Measurements from ENCODE around the gene TCF25. TPM values are rescaled to one million over a fixed set of nuclear protein-coding genes. Genes with fewer than 3 reads are reported as not detected.
"Not testable (repeated sequence)": the region's sequence is repeated elsewhere in the genome, so short reads cannot be mapped to it uniquely, and the experiment has no call there.

TCF25 gene
- total RNA-seq, 1 donor from 2014 or later: 162 TPM

DNA sequence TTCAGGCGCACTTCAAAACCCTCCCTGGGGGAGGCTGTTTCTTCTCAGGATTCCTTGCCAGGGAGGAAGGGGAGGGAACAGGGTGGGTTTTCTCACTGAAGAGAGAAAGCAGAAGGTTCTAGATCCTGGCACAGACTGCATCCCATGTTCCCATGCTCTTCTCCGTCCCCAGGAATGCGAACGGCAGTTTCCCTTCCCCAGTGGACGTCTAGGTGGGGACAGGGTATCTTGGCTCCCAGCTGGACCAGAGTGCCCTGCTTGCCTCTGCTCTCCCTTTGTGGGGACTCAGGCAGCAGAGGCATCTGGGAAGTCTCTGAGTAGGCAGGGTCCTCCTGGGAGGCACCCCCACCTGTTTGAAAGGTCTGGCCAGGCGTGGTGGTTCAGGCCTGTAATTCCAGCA is 3.0 kb upstream of the TCF25 start:
- Histone ChIP-seq H3K27me3 (no peaks in the 10 kb centered on the region), H3K36me3 (peaks cover 5% of the 10 kb centered on the region), H3K4me3 (no peak overlapping the region), H3K4me1 (peaks cover 20% of the 10 kb centered on the region), H3K9me3 (no peaks in the 10 kb centered on the region), H3K27ac (no peak overlapping the region)
- ATAC-seq (no peak), DNase-seq (no peak)
- intact Hi-C loops (cut with DNase I): no loop called here
- TF ChIP-seq, protein P1, sequence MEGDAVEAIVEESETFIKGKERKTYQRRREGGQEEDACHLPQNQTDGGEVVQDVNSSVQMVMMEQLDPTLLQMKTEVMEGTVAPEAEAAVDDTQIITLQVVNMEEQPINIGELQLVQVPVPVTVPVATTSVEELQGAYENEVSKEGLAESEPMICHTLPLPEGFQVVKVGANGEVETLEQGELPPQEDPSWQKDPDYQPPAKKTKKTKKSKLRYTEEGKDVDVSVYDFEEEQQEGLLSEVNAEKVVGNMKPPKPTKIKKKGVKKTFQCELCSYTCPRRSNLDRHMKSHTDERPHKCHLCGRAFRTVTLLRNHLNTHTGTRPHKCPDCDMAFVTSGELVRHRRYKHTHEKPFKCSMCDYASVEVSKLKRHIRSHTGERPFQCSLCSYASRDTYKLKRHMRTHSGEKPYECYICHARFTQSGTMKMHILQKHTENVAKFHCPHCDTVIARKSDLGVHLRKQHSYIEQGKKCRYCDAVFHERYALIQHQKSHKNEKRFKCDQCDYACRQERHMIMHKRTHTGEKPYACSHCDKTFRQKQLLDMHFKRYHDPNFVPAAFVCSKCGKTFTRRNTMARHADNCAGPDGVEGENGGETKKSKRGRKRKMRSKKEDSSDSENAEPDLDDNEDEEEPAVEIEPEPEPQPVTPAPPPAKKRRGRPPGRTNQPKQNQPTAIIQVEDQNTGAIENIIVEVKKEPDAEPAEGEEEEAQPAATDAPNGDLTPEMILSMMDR (IDR thresholded peaks at IDR 0.05): no peak

DNA sequence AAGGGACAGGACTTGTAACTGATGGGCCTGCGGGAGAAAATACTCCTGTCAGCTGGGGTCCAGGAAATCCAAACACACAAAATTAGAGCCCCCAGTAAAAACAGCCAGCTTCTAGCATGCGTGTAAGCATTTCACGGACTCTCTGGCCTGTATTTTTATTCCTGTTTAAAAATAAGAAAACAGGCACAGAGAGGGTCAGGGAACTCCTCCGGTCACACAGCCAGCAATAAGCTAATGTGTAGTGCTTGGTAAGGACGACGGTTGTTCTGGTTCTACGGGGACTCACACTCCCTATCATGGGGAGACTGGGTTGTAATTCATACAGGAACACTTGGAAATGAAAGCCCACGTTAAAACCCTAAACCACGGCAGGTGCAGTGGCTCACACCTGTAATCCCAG is 1.5 kb upstream of the TCF25 start:
- intact Hi-C loops (cut with DNase I): no loop called here
- DNase-seq (no peak), ATAC-seq (no peak)
- H3K9me3 ChIP-seq: no peaks in the 10 kb centered on the region
- peaks cover 13% of the 10 kb centered on the region for H3K36me3 ChIP-seq
- H3K4me1 ChIP-seq: peaks cover 20% of the 10 kb centered on the region
- no peak overlapping the region for H3K4me3 ChIP-seq
- TF ChIP-seq, protein P1 (IDR thresholded peaks at IDR 0.05): no peak
- H3K27ac ChIP-seq: no peak overlapping the region
- no peaks in the 10 kb centered on the region for H3K27me3 ChIP-seq

DNA sequence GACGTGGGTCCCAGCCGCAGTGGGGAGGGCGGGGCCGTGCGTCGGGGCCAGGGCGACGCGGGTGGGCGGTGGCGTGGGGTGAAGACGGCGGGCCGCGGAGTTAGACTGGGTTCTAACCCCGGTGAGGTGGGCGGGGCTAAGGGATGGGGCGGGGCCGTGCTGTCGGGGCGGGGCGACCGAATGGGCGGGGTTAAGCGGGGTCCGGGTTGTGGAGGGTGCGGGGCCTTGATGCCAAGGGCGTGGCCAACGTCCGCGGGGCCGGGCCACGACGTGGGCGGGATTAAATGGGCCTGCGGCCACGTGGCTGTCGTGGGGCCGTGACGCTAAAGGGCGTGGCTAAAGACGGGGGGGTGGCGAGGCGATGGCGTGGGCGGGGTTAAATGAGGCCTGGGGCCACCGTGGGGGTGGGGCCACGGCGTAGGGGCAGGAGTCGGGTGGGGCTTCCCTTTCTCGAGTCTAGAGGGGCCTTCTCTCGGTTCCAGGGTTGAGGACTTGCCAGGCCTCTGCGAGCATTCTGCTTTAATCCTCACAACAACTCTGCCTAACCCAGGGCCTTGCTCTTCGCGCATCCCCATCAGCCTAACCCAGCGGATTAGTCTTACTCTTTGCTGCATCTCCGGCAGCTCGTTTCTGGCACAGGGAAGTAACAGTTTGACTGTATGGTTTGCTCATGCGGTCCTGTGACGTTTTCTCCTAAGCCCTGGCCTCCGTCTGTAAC is 739 bp downstream of the TCF25 start:
- Histone ChIP-seq H3K9me3 (no peaks in the 10 kb centered on the region), H3K4me3 (peak overlapping the region; percentile 80), H3K36me3 (peaks cover 25% of the 10 kb centered on the region), H3K4me1 (peaks cover 20% of the 10 kb centered on the region), H3K27ac (peak overlapping the region; percentile 94), H3K27me3 (no peaks in the 10 kb centered on the region)
- DNase-seq (peak; percentile 98), ATAC-seq (peak; percentile 94)
- TF ChIP-seq, protein P1 (IDR thresholded peaks at IDR 0.05): no peak
- intact Hi-C loops (cut with DNase I): no loop called here

DNA sequence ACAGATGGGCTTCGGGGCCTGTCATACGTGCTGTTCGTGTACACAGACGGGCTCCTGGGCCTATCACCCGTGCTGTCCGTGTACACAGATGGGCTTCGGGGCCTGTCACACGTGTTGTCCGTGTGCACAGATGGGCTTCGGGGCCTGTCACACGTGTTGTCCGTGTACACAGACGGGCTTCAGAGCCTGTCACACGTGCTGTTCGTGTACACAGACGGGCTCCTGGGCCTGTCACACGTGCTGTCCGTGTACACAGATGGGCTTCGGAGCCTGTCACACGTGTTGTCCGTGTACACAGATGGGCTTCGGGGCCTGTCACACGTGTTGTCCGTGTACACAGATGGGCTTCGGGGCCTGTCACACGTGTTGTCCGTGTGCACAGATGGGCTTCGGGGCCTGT is 5.7 kb downstream of the TCF25 start:
- H3K9me3 ChIP-seq; ATAC-seq; H3K4me3 ChIP-seq; DNase-seq; H3K27ac ChIP-seq; intact Hi-C loops (cut with DNase I); H3K27me3 ChIP-seq; H3K4me1 ChIP-seq: not testable (repeated sequence)
- peaks cover 70% of the 10 kb centered on the region for H3K36me3 ChIP-seq

DNA sequence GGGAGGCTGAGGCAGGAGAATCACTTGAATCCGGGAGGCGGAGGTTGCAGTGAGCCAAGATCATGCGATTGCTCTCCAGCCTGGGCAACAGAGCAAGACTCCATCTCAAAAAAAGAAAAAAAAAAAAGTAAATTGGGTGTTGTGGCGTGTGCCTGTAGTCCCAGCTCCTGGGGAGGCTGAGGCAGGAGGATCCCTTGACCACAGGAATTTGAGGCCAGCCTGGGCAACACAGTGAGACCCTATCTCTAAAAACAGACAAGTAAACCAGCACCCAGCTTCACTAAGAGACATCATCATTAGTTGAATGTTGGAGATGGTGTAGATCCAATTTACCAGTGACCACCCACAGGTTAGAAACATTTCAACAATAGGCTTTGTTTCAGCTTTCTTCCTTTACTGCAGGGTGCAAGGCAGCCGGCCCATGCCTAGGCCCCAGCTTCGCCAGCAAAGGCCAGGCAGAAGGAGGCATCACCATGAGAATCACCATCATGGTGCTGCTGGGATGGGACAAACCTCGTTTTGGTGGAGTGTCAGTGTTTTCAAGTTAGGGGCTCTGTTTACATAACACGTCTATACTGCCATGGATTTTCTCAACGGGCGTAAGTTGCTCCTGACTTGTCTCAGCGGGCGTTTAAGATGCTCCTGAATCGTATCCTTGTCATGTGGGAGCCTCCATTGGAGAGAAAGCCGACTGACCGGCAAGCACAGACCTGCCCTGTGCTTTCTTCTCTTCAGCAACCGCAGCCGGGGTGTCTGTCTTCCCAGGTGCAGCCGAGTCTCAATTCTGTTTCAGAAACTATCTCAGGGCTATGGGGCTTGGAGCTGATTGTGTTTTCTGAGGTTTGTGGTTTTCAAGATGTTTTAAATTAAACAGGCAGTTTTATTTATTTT is 7.3 kb downstream of the TCF25 start:
- Histone ChIP-seq H3K4me1 (no peaks in the 10 kb centered on the region), H3K36me3 (peaks cover 77% of the 10 kb centered on the region), H3K4me3 (no peak overlapping the region), H3K27ac (no peak overlapping the region), H3K27me3 (no peaks in the 10 kb centered on the region), H3K9me3 (no peaks in the 10 kb centered on the region)
- intact Hi-C loops (cut with DNase I): no loop called here
- TF ChIP-seq, protein P1 (IDR thresholded peaks at IDR 0.05): no peak
- no peak for ATAC-seq
- DNase-seq: no peak

DNA sequence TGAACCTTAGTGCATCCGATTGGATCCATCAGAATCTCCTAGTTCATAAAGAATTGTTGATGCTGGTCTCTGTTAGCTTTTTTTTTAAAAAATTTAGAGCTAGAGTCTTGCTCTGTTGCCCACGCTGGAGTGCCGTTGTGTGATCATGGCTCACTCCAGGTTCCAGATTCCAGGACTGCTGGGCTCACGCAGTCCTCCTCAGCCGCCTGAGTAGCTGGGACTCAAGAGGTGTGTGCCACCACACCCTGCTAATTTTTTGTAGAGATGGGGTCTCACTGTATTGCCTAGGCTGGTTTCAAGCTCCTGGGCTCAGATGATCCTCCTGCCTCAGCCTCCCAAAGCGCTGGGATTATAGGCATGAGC is 8.0 kb downstream of the TCF25 start:
- TF ChIP-seq, protein P1 (IDR thresholded peaks at IDR 0.05): no peak
- no peak for DNase-seq
- no peaks in the 10 kb centered on the region for H3K27me3 ChIP-seq
- no peak overlapping the region for H3K27ac ChIP-seq
- intact Hi-C loops (cut with DNase I): no loop called here
- no peaks in the 10 kb centered on the region for H3K4me1 ChIP-seq
- no peak overlapping the region for H3K4me3 ChIP-seq
- H3K36me3 ChIP-seq: peaks cover 77% of the 10 kb centered on the region
- ATAC-seq: no peak
- no peaks in the 10 kb centered on the region for H3K9me3 ChIP-seq
